Measurements from ENCODE around the gene NFIC.
"Not testable (repeated sequence)": the region's sequence is repeated elsewhere in the genome, so short reads cannot be mapped to it uniquely, and the experiment has no call there.

The NFIC gene

GRCh38 chr19:3423183-3423829, 56.9 kb downstream of the NFIC start:
- DNase-seq (ENCODE audit: low read depth), result no peak

- no peak for DNase-seq (ENCODE audit: low read depth)
Measured at GRCh38 chr19:3426433-3426832, 60.0 kb downstream of the NFIC start.

DNA sequence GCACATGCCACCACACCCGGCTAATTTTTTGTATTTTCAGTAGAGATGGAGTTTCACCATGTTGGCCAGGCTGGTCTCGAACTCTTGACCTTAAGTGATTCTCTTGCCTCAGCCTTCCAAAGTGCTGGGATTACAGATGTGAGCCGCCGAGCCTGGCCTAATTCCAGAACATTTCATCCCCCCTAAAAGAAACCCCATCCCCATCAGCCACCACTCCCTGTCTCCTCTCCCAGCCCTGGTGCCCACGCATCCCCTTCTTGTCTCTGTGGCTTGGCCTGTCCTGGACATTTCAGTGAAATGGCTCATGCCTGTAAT, 63.9 kb downstream of the NFIC start:
- not testable (repeated sequence) for DNase-seq (ENCODE audit: low read depth)

- DNase-seq (ENCODE audit: low read depth), result no peak
Measured at GRCh38 chr19:3431760-3432397, 65.5 kb downstream of the NFIC start.

DNA sequence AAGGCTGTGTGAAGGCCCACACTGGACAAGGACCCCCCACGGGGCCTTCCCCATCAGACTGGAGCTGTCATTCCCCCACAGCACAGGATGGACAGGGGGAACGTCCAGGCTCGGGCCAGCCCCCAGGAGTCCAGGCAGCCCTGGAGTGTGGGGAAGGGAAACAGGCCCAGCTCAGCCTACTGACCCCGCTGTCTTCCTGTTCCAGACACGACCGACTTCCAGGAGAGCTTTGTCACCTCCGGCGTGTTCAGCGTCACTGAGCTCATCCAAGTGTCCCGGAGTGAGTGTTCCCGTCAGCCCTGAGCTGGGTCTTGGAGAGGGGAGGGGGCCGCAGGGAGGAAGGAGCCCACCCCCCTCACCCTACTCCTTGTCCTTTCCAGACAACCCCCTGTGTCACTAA, 66.9 kb downstream of the NFIC start:
- DNase-seq (ENCODE audit: low read depth), result no peak

GRCh38 chr19:3433805-3434540, 67.6 kb downstream of the NFIC start:
- no peak for DNase-seq (ENCODE audit: low read depth)

GRCh38 chr19:3434630-3435553, 68.5 kb downstream of the NFIC start:
- DNase-seq (ENCODE audit: low read depth), result peak; percentile 52

DNA sequence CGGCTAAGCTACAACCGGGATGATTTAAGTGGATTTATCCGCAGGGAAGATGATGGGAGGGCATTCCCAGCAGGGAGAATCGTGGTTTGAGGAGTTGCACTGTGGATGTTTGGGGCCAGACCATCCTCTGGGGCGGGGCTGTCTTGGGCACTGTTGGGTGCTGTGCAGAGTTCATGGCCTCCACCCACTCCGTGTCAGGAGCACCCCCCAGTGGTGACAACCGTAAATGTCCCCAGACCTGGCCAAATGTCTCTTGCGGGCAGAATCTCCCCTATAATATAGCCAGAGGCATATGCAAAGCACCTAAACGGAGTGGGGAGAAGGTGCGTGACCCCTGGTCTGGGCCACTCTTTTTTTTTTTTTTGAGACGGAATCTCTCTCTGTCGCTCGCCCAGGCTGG, 73.7 kb downstream of the NFIC start:
- no peak for DNase-seq (ENCODE audit: low read depth)

DNA sequence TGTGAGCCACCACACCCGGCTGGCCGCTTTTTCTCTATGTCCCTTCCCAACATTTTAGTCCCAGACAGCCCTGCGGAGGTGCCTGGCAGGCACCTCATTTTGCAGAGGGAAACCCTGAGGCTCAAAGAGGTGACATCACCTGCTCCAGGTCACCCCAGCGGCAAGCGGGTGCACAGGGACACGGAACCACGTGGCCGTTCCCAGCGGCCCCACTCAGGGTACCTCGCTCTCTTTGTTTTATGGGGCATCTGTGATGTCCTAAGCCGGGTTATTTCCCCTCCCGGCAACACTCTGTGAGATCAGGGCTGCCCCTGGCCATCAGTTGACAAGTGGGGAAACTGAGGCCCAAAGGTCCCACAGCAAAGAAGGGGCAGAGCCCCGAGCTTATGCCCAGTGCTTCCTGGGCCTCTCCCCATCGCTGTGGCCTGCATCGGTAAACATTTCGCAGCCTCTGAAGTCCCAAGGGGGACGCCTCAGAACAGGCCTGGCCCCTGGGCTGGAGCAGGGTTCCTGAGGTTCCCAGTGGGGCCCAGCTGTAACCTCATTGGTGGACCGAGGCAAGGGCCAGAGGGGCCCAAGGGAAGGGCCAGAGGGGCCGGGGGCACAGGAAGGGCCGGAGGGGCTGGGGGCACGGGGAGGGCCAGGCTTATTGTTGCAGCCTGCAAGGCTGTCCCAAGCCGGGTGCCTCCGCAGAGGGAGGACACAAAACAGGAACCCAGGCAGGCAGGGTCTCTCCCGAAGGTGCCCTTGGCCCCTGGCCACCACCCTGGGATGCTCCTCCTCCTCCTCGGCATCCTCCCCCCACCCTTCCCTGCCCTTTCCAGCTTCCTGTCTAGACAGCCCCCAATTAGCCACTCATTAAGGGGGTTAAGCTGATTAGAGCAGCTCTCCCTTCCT, 75.0 kb downstream of the NFIC start:
- no peak for DNase-seq (ENCODE audit: low read depth)

DNA sequence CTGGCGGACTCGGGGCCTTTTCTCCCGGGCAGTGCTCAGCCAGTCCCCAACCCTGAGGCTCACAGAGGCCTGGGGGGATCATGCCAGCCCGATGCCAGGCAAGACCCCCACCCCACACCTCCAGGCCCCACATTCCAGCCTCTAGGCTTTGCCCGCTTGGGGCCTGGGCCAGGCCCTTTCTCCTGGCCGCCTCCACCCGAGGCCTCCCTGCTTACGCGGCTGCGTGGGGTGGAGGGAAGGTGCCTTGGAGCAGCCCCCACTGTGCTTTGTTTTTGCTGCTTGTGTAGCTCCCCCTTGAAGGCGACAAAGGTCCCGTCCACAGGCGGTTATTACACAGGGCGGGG, 75.6 kb downstream of the NFIC start:
- DNase-seq (ENCODE audit: low read depth), result no peak

DNA sequence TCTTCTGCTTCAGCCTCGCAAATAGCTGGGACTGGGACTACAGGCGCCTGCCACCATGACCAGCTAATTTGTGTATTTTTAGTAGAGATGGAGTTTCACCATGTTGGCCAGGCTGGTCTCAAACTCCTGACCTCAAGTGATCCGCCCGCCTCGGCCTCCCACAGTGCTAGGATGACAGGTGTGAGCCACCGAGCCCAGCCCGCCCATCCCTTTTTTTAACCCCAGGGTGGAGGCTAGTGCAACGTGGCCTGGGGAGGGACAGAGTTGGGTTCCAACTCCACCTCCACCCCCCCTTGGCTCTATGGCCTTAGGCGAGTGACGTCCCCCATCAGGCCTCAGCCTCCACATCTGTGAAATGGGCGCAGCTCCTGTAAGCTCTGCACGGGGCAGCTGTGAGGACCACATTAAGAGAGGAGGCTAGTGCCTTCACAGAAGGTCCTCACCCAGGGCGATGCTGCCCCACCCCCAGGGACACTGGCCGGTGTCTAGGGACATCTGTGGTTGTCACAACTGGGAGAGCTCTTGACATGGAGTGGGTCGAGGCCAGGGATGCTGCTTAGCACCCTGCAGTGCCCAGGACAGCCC, 76.2 kb downstream of the NFIC start:
- no peak for DNase-seq (ENCODE audit: low read depth)

DNA sequence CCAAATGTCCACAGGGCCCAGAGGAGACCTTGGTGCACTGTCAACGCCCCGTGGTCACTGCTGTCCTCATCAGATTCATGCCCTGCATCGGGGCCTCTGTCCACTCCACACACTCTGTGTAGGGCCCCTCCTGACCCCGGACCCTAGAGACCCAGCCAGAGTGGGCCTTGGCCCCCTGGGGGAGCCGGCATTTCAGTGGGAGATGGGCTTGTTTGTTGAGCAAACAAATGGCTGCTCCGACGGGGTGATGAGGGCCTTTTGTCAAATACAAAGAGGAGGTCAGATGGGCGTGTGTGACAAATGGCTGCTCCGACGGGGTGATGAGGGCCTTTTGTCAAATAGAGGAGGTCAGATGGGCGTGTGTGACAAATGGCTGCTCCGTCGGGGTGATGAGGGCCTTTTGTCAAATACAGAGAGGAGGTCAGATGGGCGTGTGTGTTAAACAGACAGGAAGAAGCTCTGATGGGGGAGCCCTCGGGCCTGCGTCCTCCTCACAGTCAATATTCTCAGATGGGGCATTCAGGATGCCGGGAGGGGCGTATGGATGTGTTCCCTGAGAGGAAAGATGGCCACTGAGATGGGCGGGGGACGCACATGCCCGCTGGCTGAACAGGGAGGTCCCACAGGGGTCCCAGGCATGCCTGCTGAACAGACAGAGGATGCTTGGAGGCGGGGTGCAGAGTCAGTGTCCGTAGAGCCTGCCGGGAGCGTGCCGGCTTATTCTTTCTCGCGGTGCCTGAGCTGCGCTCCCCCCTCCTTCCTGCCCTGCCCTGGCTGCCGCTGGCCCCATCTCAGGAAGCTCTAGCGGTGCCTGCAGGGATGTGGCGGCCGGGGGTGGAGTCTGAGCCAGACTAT, 77.7 kb downstream of the NFIC start:
- DNase-seq (ENCODE audit: low read depth), result no peak

GRCh38 chr19:3444695-3445234, 78.4 kb downstream of the NFIC start:
- no peak for DNase-seq (ENCODE audit: low read depth)

DNA sequence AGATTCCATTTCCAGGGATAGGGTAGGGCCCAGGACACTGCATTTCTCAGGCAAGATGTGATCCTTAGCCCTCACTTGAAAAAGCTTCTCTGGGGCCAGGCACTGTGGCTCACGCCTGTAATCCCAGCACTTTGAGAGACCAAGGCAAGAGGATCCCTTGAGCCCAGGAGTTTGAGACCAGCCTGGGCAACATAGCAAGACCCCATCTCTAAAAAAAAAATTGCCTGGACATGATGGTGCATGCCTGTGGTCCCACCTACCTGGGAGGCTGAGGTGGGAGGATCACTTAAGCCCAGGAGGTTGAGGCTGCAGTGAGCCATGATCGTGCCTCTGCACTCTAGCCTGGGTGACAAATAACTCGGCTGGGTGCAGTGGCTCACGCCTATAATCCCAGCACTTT, 80.3 kb downstream of the NFIC start:
- not testable (repeated sequence) for DNase-seq (ENCODE audit: low read depth)

DNA sequence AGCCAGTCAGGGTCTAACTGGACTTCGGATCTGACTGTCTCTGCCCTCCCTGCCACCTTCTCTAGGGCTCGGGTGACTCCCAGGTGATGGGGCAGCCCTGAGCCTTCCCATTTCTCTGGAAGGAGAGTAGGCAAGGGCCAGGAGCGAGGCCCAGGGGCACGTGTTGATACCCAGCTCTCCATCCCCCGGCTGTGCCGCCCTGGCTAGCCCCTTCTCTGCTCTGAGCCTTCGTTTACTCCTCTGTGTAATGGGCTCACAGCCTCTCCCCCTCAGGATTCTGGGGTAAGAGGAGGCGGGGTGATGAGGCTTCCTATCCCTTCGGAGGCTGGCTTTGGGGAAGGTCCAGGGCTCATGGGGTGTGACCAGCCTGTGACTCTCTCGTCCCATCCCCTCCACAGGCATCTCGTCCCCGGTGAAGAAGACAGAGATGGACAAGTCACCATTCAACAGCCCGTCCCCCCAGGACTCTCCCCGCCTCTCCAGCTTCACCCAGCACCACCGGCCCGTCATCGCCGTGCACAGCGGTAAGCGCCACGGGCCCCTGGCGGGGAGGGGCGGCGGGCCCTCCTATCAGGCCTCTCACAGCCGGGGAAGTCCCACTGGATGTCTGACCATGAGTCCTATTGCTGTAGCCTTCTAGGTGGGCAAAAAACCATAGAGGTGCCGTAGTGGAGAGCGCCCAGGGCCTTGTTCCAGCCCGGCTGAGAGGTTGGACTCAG, 82.4 kb downstream of the NFIC start:
- DNase-seq (ENCODE audit: low read depth), result no peak

- peak; percentile 98 for DNase-seq (ENCODE audit: low read depth)
Measured at GRCh38 chr19:3450796-3451411, 84.5 kb downstream of the NFIC start.

DNA sequence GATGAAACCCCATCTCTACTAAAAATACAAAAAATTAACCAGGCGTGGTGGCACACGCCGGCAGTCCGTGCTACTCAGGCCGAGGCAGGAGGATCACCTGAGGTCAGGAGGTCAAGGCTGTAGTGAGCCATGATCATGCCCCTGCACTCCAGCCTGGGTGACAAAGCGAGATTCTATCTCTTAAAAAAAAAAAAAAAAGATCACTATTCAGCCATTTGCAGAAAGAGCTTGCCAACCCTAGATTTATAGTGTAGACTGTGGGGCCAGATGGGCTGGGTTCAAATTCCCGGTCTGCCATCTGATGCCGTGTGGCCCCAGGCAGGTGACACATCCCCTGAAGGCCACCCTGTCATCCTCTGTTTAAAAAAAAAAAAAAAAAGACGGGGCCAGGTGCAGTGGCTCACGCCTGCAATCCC, 85.1 kb downstream of the NFIC start:
- no peak for DNase-seq (ENCODE audit: low read depth)

GRCh38 chr19:3452171-3452941, 86.0 kb downstream of the NFIC start:
- DNase-seq (ENCODE audit: low read depth), result no peak

All from GM04503 (cell line).